Prostate gland (tissue), 2 donors: ENCODE results near the gene POLR1B. TPM values are rescaled to one million over a fixed set of nuclear protein-coding genes. Genes with fewer than 3 reads are reported as not detected.

Experiments used
- DNase-seq: peaks from one replicate; pipeline ENCODE4 v3.0.0-alpha.2; 2019; ENCODE audit warnings: low spot score
- H3K27ac ChIP-seq, 2 donors: fragments of 200-600 bp; sonication (generic); 2 replicates each; pipeline ENCODE4 v1.5.1; 2017 to 2019
- H3K27me3 ChIP-seq: fragments of 200-600 bp; sonication (generic); replicated peaks from 2 replicates; pipeline ENCODE4 v1.5.1; 2019; ENCODE audit not compliant: insufficient read depth
- H3K36me3 ChIP-seq, 2 donors: fragments of 200-600 bp; sonication (generic); 1 replicate in 1 of 2; 2 replicates in 1 of 2; pipeline versions ENCODE4 v1.5.1 to v1.8.1; 2017 to 2019
- H3K4me1 ChIP-seq: fragments of 200-600 bp; sonication (generic); replicated peaks from 2 replicates; pipeline ENCODE4 v1.5.1; 2019
- H3K4me3 ChIP-seq, 2 donors: fragments of 200-600 bp; sonication (generic); 2 replicates each; pipeline ENCODE4 v1.5.1; 2017 to 2019
- H3K9me3 ChIP-seq: fragments of 200-600 bp; sonication (generic); 2 replicates; pipeline ENCODE4 v1.5.1; 2017
- POLR2A ChIP-seq: fragments of 450-650 bp; IDR thresholded peaks from one replicate; pipeline ENCODE4 v1.6.1; 2016; ENCODE audit warnings: antibody characterized with exemption, mild to moderate bottlenecking
- POLR2AphosphoS5 ChIP-seq: sonication (generic); formaldehyde crosslinking; IDR thresholded peaks from one replicate; pipeline ENCODE4 v1.6.1; 2017; ENCODE audit warnings: antibody characterized with exemption
- WGBS: methylation state at CpG from one replicate; pipeline ENCODE4 v1.1.5; 2018; 5-methylcytosine and 5-hydroxymethylcytosine counted together
- intact Hi-C: fragments of 100-400 bp; cut with DNase I; formaldehyde crosslinking; loops from one replicate; pipeline ENCODE4 v1.14.2; 2022
- total RNA-seq, 2 donors: library from RNA; depleted of rRNA; stranded (reverse); fragments of >200 nt; gene quantifications; one replicate each; pipeline ENCODE4 v1.1.0, GENCODE V29; 2016
- TF ChIP-seq, protein P1 (sequence below), 4 experiments: fragments of 200-600 bp in 2 of 4; fragments of 450-650 bp in 2 of 4; sonication (generic) in 2 of 4; IDR thresholded peaks; 1 replicate in 3 of 4; 2 replicates in 1 of 4; pipeline ENCODE4 v1.5.1; 2016 to 2019; ENCODE audit warnings: antibody characterized with exemption in 4 of 4, mild to moderate bottlenecking in 2 of 4, moderate library complexity in 2 of 4

Gene POLR1B
- total RNA-seq, 2 donors from 2014 or later: 13.1 to 14.0 TPM

DNA sequence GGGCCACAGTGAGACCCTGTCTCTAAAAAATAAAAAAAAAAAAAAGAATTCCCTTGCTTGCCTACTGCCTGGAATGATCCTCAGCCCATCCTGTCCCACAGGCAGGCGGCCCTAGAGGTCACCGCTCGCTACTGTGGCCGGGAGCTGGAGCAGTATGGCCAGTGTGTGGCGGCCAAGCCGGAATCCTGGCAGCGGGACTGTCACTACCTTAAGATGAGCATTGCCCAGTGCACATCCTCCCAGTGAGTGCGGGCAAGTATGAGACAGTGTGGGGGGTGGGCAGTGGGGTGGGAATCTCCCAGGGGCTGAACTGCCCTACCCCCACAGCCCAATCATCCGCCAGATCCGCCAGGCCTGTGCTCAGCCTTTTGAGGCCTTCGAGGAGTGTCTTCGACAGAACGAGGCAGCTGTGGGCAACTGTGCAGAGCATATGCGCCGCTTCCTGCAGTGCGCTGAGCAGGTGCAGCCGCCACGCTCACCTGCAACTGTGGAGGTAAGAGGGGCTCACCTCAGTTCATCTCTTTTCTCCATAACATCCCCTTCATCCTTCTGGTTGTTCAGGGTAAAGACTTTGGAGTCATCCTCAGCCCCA, 43.7 kb downstream of the POLR1B start:
- DNase-seq: no peak

DNA sequence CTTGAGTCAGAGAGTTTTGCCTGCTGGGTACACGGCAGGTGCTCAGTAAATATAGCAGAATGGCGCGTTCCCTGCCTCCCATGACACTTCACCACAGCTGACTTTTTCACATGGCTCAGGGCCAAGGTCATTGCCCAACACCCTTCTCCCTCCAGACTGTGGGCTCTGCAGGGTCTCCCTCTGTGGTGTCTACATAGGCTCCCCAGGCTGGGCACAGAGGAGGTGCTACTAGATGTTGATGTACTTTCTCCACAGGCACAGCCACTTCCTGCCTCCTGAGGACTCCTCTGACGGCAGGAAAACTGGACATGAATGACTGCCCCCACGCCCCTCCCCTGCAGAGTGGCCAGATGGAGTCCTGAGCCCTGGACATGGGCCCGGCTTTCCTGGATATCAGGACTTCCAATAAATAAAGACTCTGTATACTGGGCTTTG, 46.4 kb downstream of the POLR1B start:
- no peak for DNase-seq
- TF ChIP-seq POLR2AphosphoS5: no peak
- TF ChIP-seq, protein P1, sequence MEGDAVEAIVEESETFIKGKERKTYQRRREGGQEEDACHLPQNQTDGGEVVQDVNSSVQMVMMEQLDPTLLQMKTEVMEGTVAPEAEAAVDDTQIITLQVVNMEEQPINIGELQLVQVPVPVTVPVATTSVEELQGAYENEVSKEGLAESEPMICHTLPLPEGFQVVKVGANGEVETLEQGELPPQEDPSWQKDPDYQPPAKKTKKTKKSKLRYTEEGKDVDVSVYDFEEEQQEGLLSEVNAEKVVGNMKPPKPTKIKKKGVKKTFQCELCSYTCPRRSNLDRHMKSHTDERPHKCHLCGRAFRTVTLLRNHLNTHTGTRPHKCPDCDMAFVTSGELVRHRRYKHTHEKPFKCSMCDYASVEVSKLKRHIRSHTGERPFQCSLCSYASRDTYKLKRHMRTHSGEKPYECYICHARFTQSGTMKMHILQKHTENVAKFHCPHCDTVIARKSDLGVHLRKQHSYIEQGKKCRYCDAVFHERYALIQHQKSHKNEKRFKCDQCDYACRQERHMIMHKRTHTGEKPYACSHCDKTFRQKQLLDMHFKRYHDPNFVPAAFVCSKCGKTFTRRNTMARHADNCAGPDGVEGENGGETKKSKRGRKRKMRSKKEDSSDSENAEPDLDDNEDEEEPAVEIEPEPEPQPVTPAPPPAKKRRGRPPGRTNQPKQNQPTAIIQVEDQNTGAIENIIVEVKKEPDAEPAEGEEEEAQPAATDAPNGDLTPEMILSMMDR (IDR thresholded peaks at IDR 0.05): no peak
- no peak for TF ChIP-seq POLR2A
- H3K36me3 ChIP-seq: no peaks in the 10 kb centered on the region
- no peaks in the 10 kb centered on the region for H3K9me3 ChIP-seq
- no peak overlapping the region for H3K27ac ChIP-seq
- no peaks in the 10 kb centered on the region for H3K27me3 ChIP-seq
- peaks cover 5% of the 10 kb centered on the region for H3K4me1 ChIP-seq
- no peak overlapping the region for H3K4me3 ChIP-seq
- 75% methylated on average over 6 of the region's 6 CpGs for WGBS
- intact Hi-C loops: loop anchor here (10.0 kb wide), 1 partner anchor 534 kb away; the partner anchor contains the start of gene TMEM87B

More for the DNA sequence above, 43.7 kb downstream of the POLR1B start:
- no peaks in the 10 kb centered on the region for H3K9me3 ChIP-seq
- peaks cover 5% of the 10 kb centered on the region for H3K4me1 ChIP-seq
- no peak overlapping the region for H3K27ac ChIP-seq
- H3K27me3 ChIP-seq: no peaks in the 10 kb centered on the region
- intact Hi-C loops: loop anchor here (2.0 to 10.0 kb wide), 2 partner anchors 61 to 531 kb away; partner anchors contain the start of gene TMEM87B
- H3K4me3 ChIP-seq: no peak overlapping the region
- H3K36me3 ChIP-seq: no peaks in the 10 kb centered on the region
- WGBS: 92% methylated on average over 18 of the region's 18 CpGs
- TF ChIP-seq POLR2A (no peak), POLR2AphosphoS5 (no peak)
- TF ChIP-seq, protein P1 (IDR thresholded peaks at IDR 0.05): no peak

DNA sequence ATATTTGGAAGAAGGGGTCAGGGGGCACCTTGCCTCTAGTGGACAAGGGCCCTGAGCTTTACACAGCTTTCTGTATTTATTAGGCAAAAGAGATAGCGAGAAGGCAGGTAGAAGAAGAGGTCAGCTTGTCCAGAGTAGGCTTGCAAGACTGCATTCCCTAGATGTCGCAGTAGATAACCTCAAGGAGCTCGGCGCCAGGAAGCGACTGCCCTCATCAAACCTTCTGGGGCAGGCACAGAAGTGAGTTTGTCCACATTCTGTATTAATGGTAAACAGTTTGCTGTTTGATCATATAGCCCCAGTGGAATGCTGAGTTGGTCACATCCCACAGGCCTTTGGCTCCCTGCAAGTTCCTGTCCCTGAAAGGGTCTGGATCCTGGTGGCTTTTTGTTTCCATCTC, 49.1 kb downstream of the POLR1B start:
- no peaks in the 10 kb centered on the region for H3K27me3 ChIP-seq
- no peak for DNase-seq
- no peaks in the 10 kb centered on the region for H3K4me1 ChIP-seq
- no peaks in the 10 kb centered on the region for H3K9me3 ChIP-seq
- intact Hi-C loops: no loop called here
- H3K27ac ChIP-seq: no peak overlapping the region
- TF ChIP-seq POLR2AphosphoS5 (no peak), POLR2A (no peak)
- TF ChIP-seq, protein P1 (IDR thresholded peaks at IDR 0.05): no peak
- no peaks in the 10 kb centered on the region for H3K36me3 ChIP-seq
- H3K4me3 ChIP-seq: no peak overlapping the region
- 69% methylated on average over 5 of the region's 5 CpGs for WGBS

DNA sequence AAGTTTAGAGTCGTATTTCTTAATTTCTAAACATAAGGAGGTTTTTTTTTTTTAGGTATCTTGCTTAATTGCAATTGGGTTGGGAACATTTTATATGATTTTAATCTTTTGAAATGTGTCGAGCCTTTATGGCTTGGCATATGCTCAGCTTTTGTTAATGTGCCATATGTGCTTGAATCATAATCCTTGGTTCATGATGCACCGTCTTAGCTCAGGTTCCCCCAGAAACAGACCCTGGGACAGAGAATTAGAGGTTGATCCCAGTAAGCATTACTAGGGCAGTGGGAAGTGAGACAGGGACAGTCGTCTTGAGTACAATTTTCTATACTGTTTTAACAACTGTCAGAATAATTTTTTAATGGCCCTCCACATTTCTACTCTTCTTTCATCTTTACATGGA, 51.5 kb downstream of the POLR1B start:
- no peak for TF ChIP-seq POLR2A
- TF ChIP-seq, protein P1 (IDR thresholded peaks at IDR 0.05): no peak
- no peak for TF ChIP-seq POLR2AphosphoS5
- 66% methylated on average over 4 of the region's 4 CpGs for WGBS
- Histone ChIP-seq H3K9me3 (no peaks in the 10 kb centered on the region), H3K4me1 (no peaks in the 10 kb centered on the region), H3K4me3 (no peak overlapping the region), H3K27me3 (no peaks in the 10 kb centered on the region), H3K27ac (no peak overlapping the region), H3K36me3 (no peaks in the 10 kb centered on the region)
- DNase-seq: no peak
- intact Hi-C loops: no loop called here
